ENCODE measurements around the gene PRPF40A. TPM values are rescaled to one million over a fixed set of nuclear protein-coding genes. Genes with fewer than 3 reads are reported as not detected.

Gene PRPF40A
- total and polyA plus RNA-seq, 2 of the 13 experiments (the other 11 are each of a cell fraction or from before 2014, with no cell fraction given): 146 to 207 TPM

DNA sequence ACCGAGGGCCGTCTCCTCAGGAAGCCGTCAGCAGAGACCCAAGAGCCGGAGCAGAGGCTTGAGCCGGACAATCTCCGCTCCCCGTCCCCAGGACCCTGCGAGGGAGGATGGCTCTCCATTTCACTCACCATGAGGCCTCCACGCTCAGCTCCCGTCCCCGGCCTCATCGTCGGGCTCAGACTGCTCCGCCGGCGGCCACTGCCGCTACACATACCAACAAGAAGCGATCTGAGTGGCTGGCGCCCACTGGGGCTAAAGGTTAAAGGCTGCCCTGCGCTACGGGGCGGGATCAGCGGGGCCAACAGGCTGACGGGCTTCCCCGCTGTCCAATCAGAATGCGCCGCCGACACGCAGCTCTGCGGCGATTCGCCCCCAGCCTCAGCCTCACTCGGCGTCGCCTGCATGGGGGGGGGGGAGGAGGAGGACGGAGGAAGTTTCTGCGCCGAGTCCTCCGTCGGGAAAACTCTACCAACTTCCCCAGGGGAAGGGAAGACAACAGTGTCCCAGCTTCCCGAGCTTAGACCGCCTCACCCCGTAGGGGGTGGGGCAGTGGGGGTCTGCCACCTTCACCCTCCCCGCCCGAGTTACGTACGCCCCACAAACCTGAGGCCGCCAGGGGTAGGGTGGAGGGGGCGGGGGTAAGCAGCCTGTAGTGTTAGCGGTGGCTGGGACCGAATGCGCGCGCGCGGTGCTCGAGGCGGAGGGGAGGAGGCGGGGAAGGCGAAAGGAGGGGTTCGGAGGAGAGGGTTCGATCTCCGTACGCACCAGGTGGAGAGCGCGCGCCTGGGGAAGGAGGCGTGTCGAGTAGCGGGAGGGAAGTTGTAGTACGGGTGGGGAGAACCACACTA, at the start of gene PRPF40A (continued):
- no peak for TF ChIP-seq ZNF205 (CRISPR knock-in tag; IDR thresholded peaks at IDR 0.05)
- TF ChIP-seq SATB2 (CRISPR knock-in tag; IDR thresholded peaks at IDR 0.05): no peak
- peak; percentile 92 for TF ChIP-seq MAZ (IDR thresholded peaks at IDR 0.05; ENCODE audit: borderline replicate concordance, low read depth, low read length)
- TF ChIP-seq MAZ (CRISPR knock-in tag; IDR thresholded peaks at IDR 0.05; ENCODE audit: low read depth): peak; percentile 87
- TF ChIP-seq FIP1L1 (IDR thresholded peaks at IDR 0.05; ENCODE audit: borderline replicate concordance, insufficient read depth, low read depth, low read length): peak; percentile 18; the same call in 1 of the 2 replicates
- TF ChIP-seq ZNF614 (CRISPR knock-in tag; IDR thresholded peaks at IDR 0.05; ENCODE audit: borderline replicate concordance): no peak
- TF ChIP-seq SNRNP70 (IDR thresholded peaks at IDR 0.05; ENCODE audit: low read depth, low read length): no peak
- peak; percentile 90 for TF ChIP-seq POGZ (CRISPR knock-in tag; IDR thresholded peaks at IDR 0.05)
- TF ChIP-seq, protein P1, sequence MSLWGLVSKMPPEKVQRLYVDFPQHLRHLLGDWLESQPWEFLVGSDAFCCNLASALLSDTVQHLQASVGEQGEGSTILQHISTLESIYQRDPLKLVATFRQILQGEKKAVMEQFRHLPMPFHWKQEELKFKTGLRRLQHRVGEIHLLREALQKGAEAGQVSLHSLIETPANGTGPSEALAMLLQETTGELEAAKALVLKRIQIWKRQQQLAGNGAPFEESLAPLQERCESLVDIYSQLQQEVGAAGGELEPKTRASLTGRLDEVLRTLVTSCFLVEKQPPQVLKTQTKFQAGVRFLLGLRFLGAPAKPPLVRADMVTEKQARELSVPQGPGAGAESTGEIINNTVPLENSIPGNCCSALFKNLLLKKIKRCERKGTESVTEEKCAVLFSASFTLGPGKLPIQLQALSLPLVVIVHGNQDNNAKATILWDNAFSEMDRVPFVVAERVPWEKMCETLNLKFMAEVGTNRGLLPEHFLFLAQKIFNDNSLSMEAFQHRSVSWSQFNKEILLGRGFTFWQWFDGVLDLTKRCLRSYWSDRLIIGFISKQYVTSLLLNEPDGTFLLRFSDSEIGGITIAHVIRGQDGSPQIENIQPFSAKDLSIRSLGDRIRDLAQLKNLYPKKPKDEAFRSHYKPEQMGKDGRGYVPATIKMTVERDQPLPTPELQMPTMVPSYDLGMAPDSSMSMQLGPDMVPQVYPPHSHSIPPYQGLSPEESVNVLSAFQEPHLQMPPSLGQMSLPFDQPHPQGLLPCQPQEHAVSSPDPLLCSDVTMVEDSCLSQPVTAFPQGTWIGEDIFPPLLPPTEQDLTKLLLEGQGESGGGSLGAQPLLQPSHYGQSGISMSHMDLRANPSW (CRISPR knock-in tag; IDR thresholded peaks at IDR 0.05; ENCODE audit: borderline replicate concordance): no peak
- TF ChIP-seq ZNF839 (CRISPR knock-in tag; IDR thresholded peaks at IDR 0.05; ENCODE audit: borderline replicate concordance): no peak
- TF ChIP-seq EHMT2 (IDR thresholded peaks at IDR 0.05; ENCODE audit: borderline replicate concordance, low read depth, low read length): no peak; the same call in 1 of the 2 replicates
- TF ChIP-seq ZNF256 (CRISPR knock-in tag; conservative IDR thresholded peaks at IDR 0.05): peak; percentile 75; the same call in 1 of the 2 replicates
- TF ChIP-seq GZF1 (CRISPR knock-in tag; IDR thresholded peaks at IDR 0.05): 0 out of 2 replicates have a peak, but pooled peaks have one; percentile 64
- peak; percentile 95 for TF ChIP-seq WIZ (CRISPR knock-in tag; IDR thresholded peaks at IDR 0.05)
- TF ChIP-seq, protein P2, sequence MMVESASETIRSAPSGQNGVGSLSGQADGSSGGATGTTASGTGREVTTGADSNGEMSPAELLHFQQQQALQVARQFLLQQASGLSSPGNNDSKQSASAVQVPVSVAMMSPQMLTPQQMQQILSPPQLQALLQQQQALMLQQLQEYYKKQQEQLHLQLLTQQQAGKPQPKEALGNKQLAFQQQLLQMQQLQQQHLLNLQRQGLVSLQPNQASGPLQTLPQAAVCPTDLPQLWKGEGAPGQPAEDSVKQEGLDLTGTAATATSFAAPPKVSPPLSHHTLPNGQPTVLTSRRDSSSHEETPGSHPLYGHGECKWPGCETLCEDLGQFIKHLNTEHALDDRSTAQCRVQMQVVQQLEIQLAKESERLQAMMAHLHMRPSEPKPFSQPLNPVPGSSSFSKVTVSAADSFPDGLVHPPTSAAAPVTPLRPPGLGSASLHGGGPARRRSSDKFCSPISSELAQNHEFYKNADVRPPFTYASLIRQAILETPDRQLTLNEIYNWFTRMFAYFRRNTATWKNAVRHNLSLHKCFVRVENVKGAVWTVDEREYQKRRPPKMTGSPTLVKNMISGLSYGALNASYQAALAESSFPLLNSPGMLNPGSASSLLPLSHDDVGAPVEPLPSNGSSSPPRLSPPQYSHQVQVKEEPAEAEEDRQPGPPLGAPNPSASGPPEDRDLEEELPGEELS (CRISPR knock-in tag; IDR thresholded peaks at IDR 0.05): no peak
- TF ChIP-seq ZNF552 (CRISPR knock-in tag; IDR thresholded peaks at IDR 0.05; ENCODE audit: borderline replicate concordance): no peak; the same call in 1 of the 2 replicates
- peak; percentile 53; the same call in 1 of the 2 replicates for TF ChIP-seq ZNF564 (CRISPR knock-in tag; IDR thresholded peaks at IDR 0.05)
- TF ChIP-seq PAF1 (CRISPR knock-in tag; IDR thresholded peaks at IDR 0.05): no peak
- TF ChIP-seq ZNF615 (CRISPR knock-in tag; IDR thresholded peaks at IDR 0.05; ENCODE audit: borderline replicate concordance): no peak; the same call in 1 of the 2 replicates
- TF ChIP-seq, protein P3, sequence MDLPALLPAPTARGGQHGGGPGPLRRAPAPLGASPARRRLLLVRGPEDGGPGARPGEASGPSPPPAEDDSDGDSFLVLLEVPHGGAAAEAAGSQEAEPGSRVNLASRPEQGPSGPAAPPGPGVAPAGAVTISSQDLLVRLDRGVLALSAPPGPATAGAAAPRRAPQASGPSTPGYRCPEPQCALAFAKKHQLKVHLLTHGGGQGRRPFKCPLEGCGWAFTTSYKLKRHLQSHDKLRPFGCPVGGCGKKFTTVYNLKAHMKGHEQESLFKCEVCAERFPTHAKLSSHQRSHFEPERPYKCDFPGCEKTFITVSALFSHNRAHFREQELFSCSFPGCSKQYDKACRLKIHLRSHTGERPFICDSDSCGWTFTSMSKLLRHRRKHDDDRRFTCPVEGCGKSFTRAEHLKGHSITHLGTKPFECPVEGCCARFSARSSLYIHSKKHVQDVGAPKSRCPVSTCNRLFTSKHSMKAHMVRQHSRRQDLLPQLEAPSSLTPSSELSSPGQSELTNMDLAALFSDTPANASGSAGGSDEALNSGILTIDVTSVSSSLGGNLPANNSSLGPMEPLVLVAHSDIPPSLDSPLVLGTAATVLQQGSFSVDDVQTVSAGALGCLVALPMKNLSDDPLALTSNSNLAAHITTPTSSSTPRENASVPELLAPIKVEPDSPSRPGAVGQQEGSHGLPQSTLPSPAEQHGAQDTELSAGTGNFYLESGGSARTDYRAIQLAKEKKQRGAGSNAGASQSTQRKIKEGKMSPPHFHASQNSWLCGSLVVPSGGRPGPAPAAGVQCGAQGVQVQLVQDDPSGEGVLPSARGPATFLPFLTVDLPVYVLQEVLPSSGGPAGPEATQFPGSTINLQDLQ (CRISPR knock-in tag; IDR thresholded peaks at IDR 0.05): 0 out of 2 replicates have a peak, but pooled peaks have one; percentile 56
- TF ChIP-seq ZFAT (CRISPR knock-in tag; conservative IDR thresholded peaks at IDR 0.05): no peak
- TF ChIP-seq ARNTL (CRISPR knock-in tag; IDR thresholded peaks at IDR 0.05): peak; percentile 63; the same call in 1 of the 2 replicates

All from HepG2 (cell line).